CD14-positive monocyte (primary cell): ENCODE results near the gene COPS9. TPM values are rescaled to one million over a fixed set of nuclear protein-coding genes. Genes with fewer than 3 reads are reported as not detected.

Experiments used
- DNase-seq, 3 donors: peaks; one replicate each; pipeline ENCODE4 v3.0.0-alpha.2; 2011 to 2022
- H2AFZ ChIP-seq: 2 replicates; pipeline ENCODE4 v1.6.0; 2012; ENCODE audit warnings: mild to moderate bottlenecking, low read depth, low read length, inconsistent platforms; ENCODE audit not compliant: insufficient read depth, poor library complexity, severe bottlenecking
- H3K27ac ChIP-seq, 2 donors: 1 replicate in 1 of 2; 2 replicates in 1 of 2; pipeline ENCODE4 v1.5.1; 2012 to 2013; ENCODE audit warnings: low read length in 2 of 2, control low read depth in 1 of 2, inconsistent platforms in 1 of 2, low read depth in 1 of 2, mild to moderate bottlenecking in 1 of 2
- H3K27me3 ChIP-seq, 2 donors: one replicate each; pipeline versions ENCODE4 v1.6.0 to v1.6.1; 2011 to 2013; ENCODE audit warnings: low read length in 2 of 2; ENCODE audit not compliant: control insufficient read depth in 2 of 2, insufficient read depth in 2 of 2
- H3K36me3 ChIP-seq, 2 donors: replicated peaks in 1 of 2; 1 replicate in 1 of 2; 2 replicates in 1 of 2; pipeline versions ENCODE4 v1.5.1 to v1.6.1; 2012 to 2013; ENCODE audit warnings: low read length in 2 of 2, control low read depth in 1 of 2, inconsistent platforms in 1 of 2, mild to moderate bottlenecking in 1 of 2; ENCODE audit not compliant: insufficient read depth in 2 of 2, control insufficient read depth in 1 of 2
- H3K4me1 ChIP-seq, 2 donors: 1 replicate in 1 of 2; 2 replicates in 1 of 2; pipeline versions ENCODE4 v1.5.1 to v1.6.1; 2012 to 2013; ENCODE audit warnings: low read length in 2 of 2, control low read depth in 1 of 2, inconsistent platforms in 1 of 2, mild to moderate bottlenecking in 1 of 2, moderate library complexity in 1 of 2; ENCODE audit not compliant: insufficient read depth in 2 of 2, control insufficient read depth in 1 of 2
- H3K4me2 ChIP-seq: replicated peaks from 2 replicates; pipeline ENCODE3; 2012; ENCODE audit warnings: low read length, moderate library complexity, mild to moderate bottlenecking; ENCODE audit not compliant: poor library complexity, severe bottlenecking; ENCODE audit errors: extremely low read depth
- H3K4me3 ChIP-seq, 3 experiments: fragments of 200-600 bp in 1 of 3; sonication (generic) in 1 of 3; replicated peaks in 1 of 3; 1 replicate in 2 of 3; 2 replicates in 1 of 3; pipeline ENCODE4 v1.5.1; 2011 to 2013; ENCODE audit warnings: low read length in 3 of 3, mild to moderate bottlenecking in 3 of 3, control low read depth in 2 of 3, low read depth in 2 of 3, inconsistent platforms in 1 of 3, moderate library complexity in 1 of 3
- H3K79me2 ChIP-seq: 2 replicates; pipeline ENCODE4 v1.6.0; 2012; ENCODE audit warnings: mild to moderate bottlenecking, control low read depth, inconsistent platforms, low read length, moderate library complexity; ENCODE audit not compliant: insufficient read depth
- H3K9ac ChIP-seq: 2 replicates; pipeline ENCODE4 v1.6.0; 2017; ENCODE audit warnings: low read length, mild to moderate bottlenecking; ENCODE audit not compliant: insufficient read depth, poor library complexity, severe bottlenecking
- H3K9me3 ChIP-seq, 2 donors: replicated peaks in 1 of 2; 1 replicate in 1 of 2; 2 replicates in 1 of 2; pipeline versions ENCODE4 v1.5.1 to v1.6.1; 2012 to 2013; ENCODE audit warnings: low read length in 2 of 2, control low read depth in 1 of 2; ENCODE audit not compliant: control insufficient read depth in 1 of 2, insufficient read depth in 1 of 2
- H4K20me1 ChIP-seq: 2 replicates; pipeline ENCODE4 v1.6.0; 2012; ENCODE audit warnings: mild to moderate bottlenecking, low read length, control low read depth, moderate library complexity; ENCODE audit not compliant: insufficient read depth
- H3K27ac Mint-ChIP-seq, 7 donors: one replicate each; pipeline ENCODE4 v1.8.0; 2020; ENCODE audit warnings: mild to moderate bottlenecking in 7 of 7, mixed read lengths in 7 of 7, moderate library complexity in 6 of 7, inconsistent platforms in 2 of 7
- H3K27me3 Mint-ChIP-seq, 3 donors: one replicate each; pipeline ENCODE4 v1.8.0; 2021 to 2022; ENCODE audit warnings: low read depth in 3 of 3, mild to moderate bottlenecking in 3 of 3, mixed read lengths in 3 of 3, moderate library complexity in 3 of 3, inconsistent platforms in 1 of 3
- H3K36me3 Mint-ChIP-seq, 2 donors: one replicate each; pipeline ENCODE4 v1.8.0; 2020; ENCODE audit warnings: mixed read lengths in 2 of 2, inconsistent platforms in 1 of 2, mild to moderate bottlenecking in 1 of 2
- H3K4me1 Mint-ChIP-seq: one replicate; pipeline ENCODE4 v1.8.0; 2020; ENCODE audit warnings: mild to moderate bottlenecking, mixed read lengths
- H3K4me3 Mint-ChIP-seq, 2 donors: one replicate each; pipeline ENCODE4 v1.8.0; 2020; ENCODE audit warnings: mild to moderate bottlenecking in 2 of 2, mixed read lengths in 2 of 2, moderate library complexity in 1 of 2
- H3K9me3 Mint-ChIP-seq, 7 donors: one replicate each; pipeline ENCODE4 v1.8.0; 2020 to 2022; ENCODE audit warnings: mixed read lengths in 7 of 7, mild to moderate bottlenecking in 6 of 7, moderate library complexity in 6 of 7, inconsistent platforms in 2 of 7
- CTCF ChIP-seq: fragments of 200-600 bp; IDR thresholded peaks from one replicate; pipeline ENCODE4 v1.8.0; 2022; ENCODE audit warnings: antibody characterized with exemption, mild to moderate bottlenecking
- WGBS: methylation state at CpG from one replicate; pipeline ENCODE4 v1.1.5; 2013; ENCODE audit warnings: missing lambda C conversion rate; ENCODE audit not compliant: insufficient coverage; 5-methylcytosine and 5-hydroxymethylcytosine counted together
- intact Hi-C, 2 donors: fragments of 100-400 bp; cut with micrococcal nuclease; formaldehyde crosslinking; loops; one replicate each; pipeline versions ENCODE4 v1.15.0 to v1.15.1; 2023
- polyA plus RNA-seq, 3 donors: library from polyadenylated mRNA; depleted of rRNA in 1 of 3; unstranded in 2 of 3; stranded (reverse) in 1 of 3; fragments of 300-500 nt in 2 of 3; fragments of >200 nt in 1 of 3; fragmentation: Illumina TruSeq in 2 of 3; gene quantifications; 1 replicate in 2 of 3; 2 replicates in 1 of 3; pipeline ENCODE4 v1.2.3, GENCODE V29; 2012 to 2021

The COPS9 gene
- polyA plus RNA-seq, 3 donors, result 123 to 300 (median 268) TPM

- Histone ChIP-seq H3K4me1 (no peaks in the 10 kb centered on the region), H3K27me3 (no peaks in the 10 kb centered on the region), H3K79me2 (no peaks in the 10 kb centered on the region), H3K4me2 (no peak overlapping the region), H3K27ac (no peak overlapping the region), H3K9ac (no peak overlapping the region), H3K9me3 (no peaks in the 10 kb centered on the region), H3K4me3 (no peak overlapping the region), H2AFZ (no peak overlapping the region), H3K36me3 (no peaks in the 10 kb centered on the region), H4K20me1 (no peaks in the 10 kb centered on the region)
- Mint-ChIP-seq H3K36me3 (no peaks in the 10 kb centered on the region), H3K9me3 (peaks cover 0 to 2% (median 0%) of the 10 kb centered on the region in 7 donors), H3K4me3 (no peak overlapping the region), H3K4me1 (no peaks in the 10 kb centered on the region), H3K27ac (no peak overlapping the region), H3K27me3 (peaks cover 10 to 22% (median 11%) of the 10 kb centered on the region in 3 donors)
- 76% methylated on average over 5 of the region's 8 CpGs for WGBS
- DNase-seq, result no peak
- TF ChIP-seq CTCF, result no peak
- intact Hi-C loops, result no loop called here
Observed at GRCh38 chr2:240179941-240180666, 44.0 kb upstream of the COPS9 start.

GRCh38 chr2:240179186-240179815, 43.2 kb upstream of the COPS9 start:
- Histone ChIP-seq H3K4me1 (no peaks in the 10 kb centered on the region), H2AFZ (no peak overlapping the region), H3K36me3 (no peaks in the 10 kb centered on the region), H3K27ac (no peak overlapping the region), H3K4me3 (no peak overlapping the region), H3K27me3 (no peaks in the 10 kb centered on the region), H3K79me2 (no peaks in the 10 kb centered on the region), H3K9me3 (no peaks in the 10 kb centered on the region), H3K9ac (no peak overlapping the region), H3K4me2 (no peak overlapping the region), H4K20me1 (no peaks in the 10 kb centered on the region)
- Mint-ChIP-seq H3K4me1 (no peaks in the 10 kb centered on the region), H3K4me3 (no peak overlapping the region), H3K27ac (no peak overlapping the region), H3K27me3 (peaks cover 8 to 20% (median 11%) of the 10 kb centered on the region in 3 donors), H3K9me3 (peaks cover 0 to 2% (median 0%) of the 10 kb centered on the region in 7 donors), H3K36me3 (no peaks in the 10 kb centered on the region)
- no peak for DNase-seq
- no peak for TF ChIP-seq CTCF
- 85% methylated on average over 10 of the region's 11 CpGs for WGBS
- intact Hi-C loops, result no loop called here
